ENCODE results near the gene DMD. TPM values are rescaled to one million over a fixed set of nuclear protein-coding genes. Genes with fewer than 3 reads are reported as not detected.

The DMD gene
- total and polyA plus RNA-seq, 2 of the 13 experiments (the other 11 are each of a cell fraction or from before 2014, with no cell fraction given) = 17.6 to 25.9 TPM

- no peaks in the 10 kb centered on the region for H3K9me3 ChIP-seq (ENCODE audit: low read length)
- intact Hi-C loops (cut with micrococcal nuclease; ENCODE audit: unreplicated experiment) = no loop called here
- BruUV-seq (replicated peaks) = no TSS peak
Measured at GRCh38 chrX:31572360-31572759, 1639.0 kb downstream of the DMD start.

More at GRCh38 chrX:31572360-31572759, 1639.0 kb downstream of the DMD start:
- no peak for TF ChIP-seq ZFP1 (CRISPR knock-in tag; IDR thresholded peaks at IDR 0.05)
- TF ChIP-seq ZNF746 (CRISPR knock-in tag; IDR thresholded peaks at IDR 0.05) = no peak
- no peak for TF ChIP-seq PHB2 (IDR thresholded peaks at IDR 0.05; ENCODE audit: partially characterized antibody)
- TF ChIP-seq IRF2 (CRISPR knock-in tag; IDR thresholded peaks at IDR 0.05) = no peak
- TF ChIP-seq ZNF572 (CRISPR knock-in tag; IDR thresholded peaks at IDR 0.05) = no peak
- no peak for TF ChIP-seq WIZ (CRISPR knock-in tag; IDR thresholded peaks at IDR 0.05)
- no peak for TF ChIP-seq MAFK (conservative IDR thresholded peaks at IDR 0.05 in 1 of 2, IDR thresholded peaks at IDR 0.05 in 1 of 2; ENCODE audit: low read length in 2 of 2)
- TF ChIP-seq PLRG1 (conservative IDR thresholded peaks at IDR 0.05) = no peak
- no peak for TF ChIP-seq ZNF773 (CRISPR knock-in tag; IDR thresholded peaks at IDR 0.05; ENCODE audit: borderline replicate concordance)
- TF ChIP-seq, protein P1, sequence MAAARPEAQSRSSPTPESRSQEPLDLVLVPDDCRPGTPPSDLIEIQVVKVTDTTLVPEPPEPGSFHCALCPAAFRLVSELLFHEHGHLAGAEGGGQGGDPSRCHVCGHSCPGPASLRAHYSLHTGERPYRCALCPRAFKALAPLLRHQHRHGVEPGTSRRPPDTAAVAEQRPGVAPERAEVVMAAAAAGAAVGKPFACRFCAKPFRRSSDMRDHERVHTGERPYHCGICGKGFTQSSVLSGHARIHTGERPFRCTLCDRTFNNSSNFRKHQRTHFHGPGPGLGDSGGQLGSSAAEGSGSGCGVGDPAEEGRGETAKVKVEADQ (CRISPR knock-in tag; IDR thresholded peaks at IDR 0.05; ENCODE audit: borderline replicate concordance) = no peak
- TF ChIP-seq PCBP1 (IDR thresholded peaks at IDR 0.05; ENCODE audit: borderline replicate concordance, low read depth, low read length) = no peak
- no peak for TF ChIP-seq IRX3 (CRISPR knock-in tag; IDR thresholded peaks at IDR 0.05; ENCODE audit: borderline replicate concordance, low read depth)
- no peak for TF ChIP-seq ZMAT3 (CRISPR knock-in tag; conservative IDR thresholded peaks at IDR 0.05)
- no peak for TF ChIP-seq ZNF260 (CRISPR knock-in tag; IDR thresholded peaks at IDR 0.05; ENCODE audit: borderline replicate concordance, low read depth)
- no peak for TF ChIP-seq USF2 (IDR thresholded peaks at IDR 0.05; ENCODE audit: low read depth, low read length)
- TF ChIP-seq USF2 (CRISPR knock-in tag; IDR thresholded peaks at IDR 0.05; ENCODE audit: borderline replicate concordance) = no peak
- Histone ChIP-seq H3K4me2 (ENCODE audit: low read depth, low read length) (no peak overlapping the region), H3K4me3 (replicated peaks in 1 of 3; ENCODE audit: insufficient read depth in 1 of 3, low read depth in 2 of 3, low read length in 3 of 3) (no peak overlapping the region), H3K9ac (ENCODE audit: insufficient read depth, low read depth, low read length) (no peak overlapping the region), H3K27ac (ENCODE audit: extremely low read length, insufficient read depth, low read length) (no peak overlapping the region), H3K4me1 (ENCODE audit: insufficient read depth, low read length) (no peaks in the 10 kb centered on the region), H3K36me3 (replicated peaks in 1 of 2; ENCODE audit: control insufficient read depth in 1 of 2, insufficient read depth in 2 of 2, low read length in 2 of 2) (no peaks in the 10 kb centered on the region), H3K79me2 (ENCODE audit: insufficient read depth, low read length) (no peaks in the 10 kb centered on the region), H4K20me1 (ENCODE audit: insufficient read depth, low read length) (no peaks in the 10 kb centered on the region), H3K27me3 (ENCODE audit: control insufficient read depth in 1 of 2, insufficient read depth in 2 of 2, low read length in 2 of 2) (no peaks in the 10 kb centered on the region), H2AFZ (ENCODE audit: low read length) (no peak overlapping the region)
- FAIRE-seq (no peak), ATAC-seq (no peak), DNase-seq (ENCODE audit: low spot score) (no peak)
- ChIA-PET CTCF (ENCODE audit: low intra/inter-chr PET ratio, low total read pairs) (no interaction called here), POLR2A (no interaction called here)
- 0% methylated on average over 1 of the region's 1 CpG for WGBS (ENCODE audit: low lambda C conversion rate)
- in situ Hi-C loops (cut with HindIII; ENCODE audit: extremely low pct_ligation_motif_present, low pct_unique_long_range_greater_than_20kb) = no loop called here

Data from HepG2 (cell line).